Measurements from ENCODE around the gene MOGAT3. TPM values are rescaled to one million over a fixed set of nuclear protein-coding genes. Genes with fewer than 3 reads are reported as not detected.

The MOGAT3 gene
- total RNA-seq, 4 donors from 2014 or later, result 0.17 TPM; not detected in 3

DNA sequence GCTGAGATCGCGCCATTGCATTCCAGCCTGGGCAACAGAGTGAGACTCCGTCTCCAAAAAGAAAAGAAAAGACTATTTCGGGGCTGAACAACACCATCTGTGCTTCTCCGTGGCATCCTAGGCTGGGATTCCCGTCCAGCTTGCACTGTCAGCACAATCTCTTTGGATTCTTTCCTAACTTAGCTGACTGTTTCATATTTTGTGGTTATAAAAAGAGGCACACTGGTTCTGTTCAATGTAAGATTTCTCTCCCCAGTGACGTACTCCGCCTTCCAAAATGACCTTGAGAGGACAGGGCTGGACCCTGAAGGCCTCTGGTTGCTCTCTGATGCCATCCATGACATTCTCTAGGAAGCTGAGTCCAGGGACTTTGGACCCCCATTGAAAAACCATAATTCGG, 25.9 kb upstream of the MOGAT3 start:
- intact Hi-C loops (cut with DNase I), result no loop called here
- H3K36me3 ChIP-seq, result peaks cover 34 to 85% (median 78%) of the 10 kb centered on the region in 4 donors
- no peak for DNase-seq (ENCODE audit: extremely low spot score)
- H3K27me3 ChIP-seq, result no peaks in the 10 kb centered on the region
- H3K4me3 ChIP-seq, result no peak overlapping the region
- peaks cover 4 to 13% (median 5%) of the 10 kb centered on the region in 4 donors for H3K4me1 ChIP-seq
- no peaks in the 10 kb centered on the region for H3K9me3 ChIP-seq
- H3K27ac ChIP-seq (replicated peaks in 1 of 4), result no peak overlapping the region
- WGBS, result 93% methylated on average over 9 of the region's 9 CpGs
- TF ChIP-seq EP300 (IDR thresholded peaks at IDR 0.05) (no peak), POLR2AphosphoS5 (IDR thresholded peaks at IDR 0.05) (no peak), POLR2A (IDR thresholded peaks at IDR 0.05; ENCODE audit: low read depth) (no peak)
- TF ChIP-seq, protein P1, sequence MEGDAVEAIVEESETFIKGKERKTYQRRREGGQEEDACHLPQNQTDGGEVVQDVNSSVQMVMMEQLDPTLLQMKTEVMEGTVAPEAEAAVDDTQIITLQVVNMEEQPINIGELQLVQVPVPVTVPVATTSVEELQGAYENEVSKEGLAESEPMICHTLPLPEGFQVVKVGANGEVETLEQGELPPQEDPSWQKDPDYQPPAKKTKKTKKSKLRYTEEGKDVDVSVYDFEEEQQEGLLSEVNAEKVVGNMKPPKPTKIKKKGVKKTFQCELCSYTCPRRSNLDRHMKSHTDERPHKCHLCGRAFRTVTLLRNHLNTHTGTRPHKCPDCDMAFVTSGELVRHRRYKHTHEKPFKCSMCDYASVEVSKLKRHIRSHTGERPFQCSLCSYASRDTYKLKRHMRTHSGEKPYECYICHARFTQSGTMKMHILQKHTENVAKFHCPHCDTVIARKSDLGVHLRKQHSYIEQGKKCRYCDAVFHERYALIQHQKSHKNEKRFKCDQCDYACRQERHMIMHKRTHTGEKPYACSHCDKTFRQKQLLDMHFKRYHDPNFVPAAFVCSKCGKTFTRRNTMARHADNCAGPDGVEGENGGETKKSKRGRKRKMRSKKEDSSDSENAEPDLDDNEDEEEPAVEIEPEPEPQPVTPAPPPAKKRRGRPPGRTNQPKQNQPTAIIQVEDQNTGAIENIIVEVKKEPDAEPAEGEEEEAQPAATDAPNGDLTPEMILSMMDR (IDR thresholded peaks at IDR 0.05), result no peak

DNA sequence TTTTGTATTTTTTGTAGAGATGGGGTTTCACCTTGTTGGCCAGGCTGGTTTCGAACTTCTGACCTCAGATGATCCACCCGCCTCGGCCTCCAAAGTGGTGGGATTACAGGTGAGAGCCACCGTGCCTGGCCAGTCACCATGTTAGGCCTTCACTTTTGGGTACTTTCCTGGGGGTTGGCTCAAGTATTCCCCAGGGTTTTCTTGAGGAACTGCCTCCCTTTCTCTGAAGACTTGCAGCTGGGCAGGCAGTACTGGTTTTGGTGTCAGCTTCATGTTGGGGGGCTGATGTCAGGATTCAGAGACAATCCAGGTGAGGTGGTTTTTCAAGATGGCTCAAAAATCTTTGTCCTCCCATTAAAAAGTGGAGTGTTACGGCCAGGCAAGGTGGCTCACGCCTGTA, 24.8 kb upstream of the MOGAT3 start:
- TF ChIP-seq POLR2A (IDR thresholded peaks at IDR 0.05; ENCODE audit: low read depth), result no peak
- no peak for TF ChIP-seq EP300 (IDR thresholded peaks at IDR 0.05)
- TF ChIP-seq POLR2AphosphoS5 (IDR thresholded peaks at IDR 0.05), result no peak
- TF ChIP-seq, protein P1 (IDR thresholded peaks at IDR 0.05), result no peak
- Histone ChIP-seq H3K27ac (replicated peaks in 1 of 4) (no peak overlapping the region), H3K4me3 (no peak overlapping the region), H3K36me3 (peaks cover 34 to 85% (median 73%) of the 10 kb centered on the region in 4 donors), H3K27me3 (no peaks in the 10 kb centered on the region), H3K9me3 (no peaks in the 10 kb centered on the region), H3K4me1 (peaks cover under 1 to 19% (median 2%) of the 10 kb centered on the region in 4 donors)
- 92% methylated on average over 6 of the region's 6 CpGs for WGBS
- no peak for DNase-seq (ENCODE audit: extremely low spot score)
- intact Hi-C loops (cut with DNase I), result no loop called here

DNA sequence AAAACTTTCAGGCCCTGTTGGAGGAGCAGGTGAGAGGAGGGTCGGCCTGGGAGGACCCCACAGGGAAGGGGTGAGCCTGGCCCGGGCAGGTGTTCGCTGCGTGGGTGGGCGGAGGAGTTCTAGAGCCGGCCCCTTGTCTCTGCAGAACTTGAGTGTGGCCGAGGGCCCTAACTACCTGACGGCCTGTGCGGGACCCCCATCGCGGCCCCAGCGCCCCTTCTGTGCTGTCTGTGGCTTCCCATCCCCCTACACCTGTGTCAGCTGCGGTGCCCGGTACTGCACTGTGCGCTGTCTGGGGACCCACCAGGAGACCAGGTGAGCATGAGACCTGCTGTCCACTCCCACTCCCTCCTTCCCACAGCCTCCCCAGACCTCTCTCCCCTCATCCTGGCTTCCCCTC, 22.7 kb upstream of the MOGAT3 start:
- WGBS, result 96% methylated on average over 14 of the region's 15 CpGs
- H3K36me3 ChIP-seq, result peaks cover 34 to 69% (median 61%) of the 10 kb centered on the region in 4 donors

DNA sequence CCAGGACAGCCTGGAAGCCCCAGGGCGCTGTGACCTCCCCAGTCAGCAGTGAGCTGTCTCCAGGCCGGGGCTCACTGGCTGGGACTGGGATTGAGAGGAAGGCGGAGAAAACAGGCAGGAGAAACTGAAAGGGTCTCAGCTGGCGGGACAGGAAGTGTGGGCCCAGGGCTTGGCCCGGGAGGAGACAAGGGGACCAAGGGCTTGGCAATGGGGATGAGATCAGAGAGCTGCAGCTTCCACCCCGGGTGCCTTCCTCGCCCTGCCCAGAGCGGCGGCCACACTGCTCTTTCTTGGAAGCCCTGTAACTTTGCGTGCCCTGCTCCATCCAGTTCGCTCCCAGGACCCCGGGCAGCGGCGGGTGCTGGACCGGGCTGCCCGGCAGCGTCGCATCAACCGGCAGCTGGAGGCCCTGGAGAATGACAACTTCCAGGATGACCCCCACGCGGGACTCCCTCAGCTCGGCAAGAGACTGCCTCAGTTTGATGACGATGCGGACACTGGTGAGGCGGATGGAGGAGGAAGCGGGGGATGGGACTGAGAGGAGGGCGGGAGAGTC, 21.5 kb upstream of the MOGAT3 start:
- Histone ChIP-seq H3K4me1 (peaks cover 22 to 43% (median 24%) of the 10 kb centered on the region in 4 donors), H3K36me3 (peaks cover 33 to 60% (median 51%) of the 10 kb centered on the region in 4 donors), H3K4me3 (no peak overlapping the region), H3K9me3 (no peaks in the 10 kb centered on the region), H3K27me3 (no peaks in the 10 kb centered on the region), H3K27ac (replicated peaks in 1 of 4) (no peak overlapping the region)
- intact Hi-C loops (cut with DNase I), result no loop called here
- 81% methylated on average over 23 of the region's 27 CpGs for WGBS
- TF ChIP-seq POLR2A (IDR thresholded peaks at IDR 0.05; ENCODE audit: low read depth) (no peak), EP300 (IDR thresholded peaks at IDR 0.05) (no peak), POLR2AphosphoS5 (IDR thresholded peaks at IDR 0.05) (no peak)
- TF ChIP-seq, protein P1 (IDR thresholded peaks at IDR 0.05), result no peak
- DNase-seq (ENCODE audit: extremely low spot score), result no peak

More for the DNA sequence above, 22.7 kb upstream of the MOGAT3 start:
- intact Hi-C loops (cut with DNase I), result no loop called here
- no peak for DNase-seq (ENCODE audit: extremely low spot score)
- Histone ChIP-seq H3K4me3 (no peak overlapping the region), H3K4me1 (peaks cover 20 to 40% (median 21%) of the 10 kb centered on the region in 4 donors), H3K9me3 (no peaks in the 10 kb centered on the region), H3K27ac (replicated peaks in 1 of 4) (no peak overlapping the region), H3K27me3 (no peaks in the 10 kb centered on the region)
- TF ChIP-seq POLR2A (IDR thresholded peaks at IDR 0.05; ENCODE audit: low read depth), result no peak
- TF ChIP-seq, protein P1 (IDR thresholded peaks at IDR 0.05), result no peak
- no peak for TF ChIP-seq EP300 (IDR thresholded peaks at IDR 0.05)
- no peak for TF ChIP-seq POLR2AphosphoS5 (IDR thresholded peaks at IDR 0.05)

DNA sequence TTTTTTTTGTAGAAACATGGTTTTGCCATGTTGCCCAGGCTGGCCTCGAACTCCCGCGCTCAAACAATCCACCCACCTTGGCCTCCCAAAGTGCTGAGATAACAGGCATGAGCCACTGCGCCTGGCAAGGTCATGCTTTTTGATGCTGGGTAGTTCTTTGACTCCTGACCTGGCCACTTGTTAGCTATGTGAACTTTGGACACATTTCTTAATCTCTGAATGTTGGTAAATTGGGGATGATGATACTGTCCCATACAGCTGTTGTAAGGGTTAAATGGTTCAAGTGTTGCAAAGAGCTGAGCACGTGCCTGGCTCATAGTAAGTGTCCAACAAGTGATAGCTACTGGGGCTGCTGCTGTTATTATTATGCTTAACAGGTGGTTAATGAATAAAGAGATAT, 19.5 kb upstream of the MOGAT3 start:
- H3K27me3 ChIP-seq, result no peaks in the 10 kb centered on the region
- WGBS, result 91% methylated on average over 5 of the region's 5 CpGs
- intact Hi-C loops (cut with DNase I), result no loop called here
- TF ChIP-seq POLR2A (IDR thresholded peaks at IDR 0.05; ENCODE audit: low read depth) (no peak), POLR2AphosphoS5 (IDR thresholded peaks at IDR 0.05) (no peak), EP300 (IDR thresholded peaks at IDR 0.05) (no peak)
- TF ChIP-seq, protein P1 (IDR thresholded peaks at IDR 0.05), result no peak
- H3K9me3 ChIP-seq, result no peaks in the 10 kb centered on the region
- H3K36me3 ChIP-seq, result peaks cover 23 to 47% (median 37%) of the 10 kb centered on the region in 4 donors
- H3K27ac ChIP-seq (replicated peaks in 1 of 4), result no peak overlapping the region
- H3K4me1 ChIP-seq, result peaks cover 35 to 61% (median 39%) of the 10 kb centered on the region in 4 donors
- no peak overlapping the region for H3K4me3 ChIP-seq
- no peak for DNase-seq (ENCODE audit: extremely low spot score)
